ENCODE results near the gene ZNF385D. TPM values are rescaled to one million over a fixed set of nuclear protein-coding genes. Genes with fewer than 3 reads are reported as not detected.

Gene ZNF385D
- total RNA-seq, 1 experiment from 2014 or later = 5.9 TPM

DNA sequence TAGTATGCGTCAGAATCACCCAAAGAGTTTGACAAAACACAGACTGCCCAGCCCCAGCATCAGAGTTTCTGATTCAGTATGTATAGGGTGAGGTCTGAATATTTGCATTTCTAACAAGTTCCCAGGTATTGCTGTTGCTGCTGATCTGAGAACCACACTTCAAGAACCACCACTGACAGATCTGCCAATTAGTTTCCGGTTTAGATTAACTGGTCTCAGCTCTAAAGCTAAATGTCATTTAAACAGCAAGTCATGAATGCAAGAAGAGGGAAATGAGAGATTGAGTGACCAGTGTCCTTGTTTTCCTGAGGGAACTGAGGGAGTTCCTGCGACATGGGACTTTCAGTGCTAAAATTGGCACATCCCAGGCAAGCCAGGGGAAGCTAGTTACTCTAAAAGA, 305.0 kb downstream of the ZNF385D start:
- POLR2A ChIA-PET (ENCODE audit: unreplicated experiment) = interaction anchor here (0.6 kb wide), 1 partner anchor 216 kb away, joined by 18 read pairs; no protein-coding TSS in a partner anchor

DNA sequence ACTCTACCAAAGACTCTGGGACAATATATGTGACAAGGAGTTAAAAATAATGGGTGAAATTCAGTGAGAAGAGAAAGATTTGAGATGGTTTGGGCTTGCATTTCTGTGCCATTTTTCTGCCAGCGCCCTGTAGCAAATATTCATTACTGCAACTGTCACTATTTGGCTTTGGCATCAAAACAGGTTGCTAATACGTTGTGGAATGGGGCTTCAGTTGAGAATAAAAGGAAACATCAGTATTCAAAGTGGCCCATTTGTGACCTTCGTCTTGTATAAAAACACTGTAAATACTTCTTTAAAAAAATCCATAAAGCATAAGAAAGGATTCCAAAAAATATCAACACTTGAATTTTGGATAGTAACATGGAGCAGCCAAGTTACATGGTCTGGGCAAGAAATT, 309.2 kb downstream of the ZNF385D start:
- Histone ChIP-seq H3K4me2 (ENCODE audit: low read length) (no peak overlapping the region), H3K9ac (ENCODE audit: low read length) (no peak overlapping the region), H3K4me1 (ENCODE audit: insufficient read depth, low read length) (no peaks in the 10 kb centered on the region), H3K79me2 (ENCODE audit: low read length) (no peaks in the 10 kb centered on the region), H3K27ac (ENCODE audit: low read length) (no peak overlapping the region), H3K36me3 (ENCODE audit: low read depth, low read length) (no peaks in the 10 kb centered on the region), H4K20me1 (ENCODE audit: low read length) (no peaks in the 10 kb centered on the region), H3K9me2 (replicated peaks; ENCODE audit: low read length) (no peaks in the 10 kb centered on the region), H3F3A (ENCODE audit: low read length, unreplicated experiment) (no peaks in the 10 kb centered on the region), H3K4me3 (ENCODE audit: low read length) (no peak overlapping the region), H2AFZ (ENCODE audit: low read length) (no peak overlapping the region), H3K27me3 (ENCODE audit: low read length) (no peaks in the 10 kb centered on the region), H3K9me3 (ENCODE audit: low read length) (no peaks in the 10 kb centered on the region)
- ATAC-seq (no peak), DNase-seq (no peak)
- POLR2A ChIA-PET (ENCODE audit: unreplicated experiment) = no interaction called here
- CTCF ChIA-PET = no interaction called here
- BruUV-seq (replicated peaks) = no TSS peak
- TF ChIP-seq CTCF (conservative IDR thresholded peaks at IDR 0.05; ENCODE audit: low read depth, low read length) (no peak), EZH2phosphoT487 (IDR thresholded peaks at IDR 0.05; ENCODE audit: borderline replicate concordance, low read length) (no peak), EZH2 (IDR thresholded peaks at IDR 0.05; ENCODE audit: low read length, unreplicated experiment) (no peak)
- intact Hi-C loops (cut with micrococcal nuclease) = no loop called here

More for the DNA sequence above, 305.0 kb downstream of the ZNF385D start:
- TF ChIP-seq EZH2 (IDR thresholded peaks at IDR 0.05; ENCODE audit: low read length, unreplicated experiment) = no peak
- TF ChIP-seq EZH2phosphoT487 (IDR thresholded peaks at IDR 0.05; ENCODE audit: borderline replicate concordance, low read length) = no peak
- no peak for TF ChIP-seq CTCF (conservative IDR thresholded peaks at IDR 0.05; ENCODE audit: low read depth, low read length)
- Histone ChIP-seq H3K4me3 (ENCODE audit: low read length) (no peak overlapping the region), H3K79me2 (ENCODE audit: low read length) (no peaks in the 10 kb centered on the region), H3K9me2 (replicated peaks; ENCODE audit: low read length) (no peaks in the 10 kb centered on the region), H3K9ac (ENCODE audit: low read length) (no peak overlapping the region), H4K20me1 (ENCODE audit: low read length) (no peaks in the 10 kb centered on the region), H3K36me3 (ENCODE audit: low read depth, low read length) (no peaks in the 10 kb centered on the region), H3K4me1 (ENCODE audit: insufficient read depth, low read length) (no peaks in the 10 kb centered on the region), H3K27me3 (ENCODE audit: low read length) (no peaks in the 10 kb centered on the region), H3K4me2 (ENCODE audit: low read length) (no peak overlapping the region), H2AFZ (ENCODE audit: low read length) (no peak overlapping the region), H3F3A (ENCODE audit: low read length, unreplicated experiment) (no peaks in the 10 kb centered on the region), H3K9me3 (ENCODE audit: low read length) (no peaks in the 10 kb centered on the region), H3K27ac (ENCODE audit: low read length) (no peak overlapping the region)
- intact Hi-C loops (cut with micrococcal nuclease) = no loop called here
- DNase-seq (no peak), ATAC-seq (no peak)
- no TSS peak for BruUV-seq (replicated peaks)
- CTCF ChIA-PET = no interaction called here

DNA sequence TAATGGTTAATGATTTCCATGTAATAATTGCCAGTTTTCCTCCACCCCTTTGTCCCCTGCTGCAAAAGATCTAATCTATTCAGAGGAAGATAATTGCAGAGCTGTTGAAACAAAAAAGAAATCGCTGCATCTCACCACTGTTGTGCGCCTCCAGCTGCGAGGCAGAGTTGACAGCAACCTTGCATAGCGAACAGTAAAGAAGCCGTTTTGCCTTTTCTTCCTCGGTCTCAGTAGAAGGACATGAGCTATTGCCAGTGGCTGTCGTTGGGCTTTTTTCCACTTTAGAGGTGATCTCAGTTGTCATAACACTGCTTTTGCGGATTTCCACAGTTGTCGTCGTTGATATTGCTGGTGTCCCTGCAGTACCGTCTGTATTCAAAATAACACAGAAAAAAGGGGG, 314.2 kb downstream of the ZNF385D start:
- H3K27me3 ChIP-seq (ENCODE audit: low read length) = no peaks in the 10 kb centered on the region
- BruUV-seq (replicated peaks) = no TSS peak
- H3F3A ChIP-seq (ENCODE audit: low read length, unreplicated experiment) = no peaks in the 10 kb centered on the region
- POLR2A ChIA-PET (ENCODE audit: unreplicated experiment) = interaction anchor here (0.6 kb wide), 1 partner anchor 35 kb away, joined by 6 read pairs; no protein-coding TSS in a partner anchor
- peaks cover 13% of the 10 kb centered on the region for H3K4me1 ChIP-seq (ENCODE audit: insufficient read depth, low read length)
- H3K4me3 ChIP-seq (ENCODE audit: low read length) = no peak overlapping the region
- no peaks in the 10 kb centered on the region for H3K9me3 ChIP-seq (ENCODE audit: low read length)
- intact Hi-C loops (cut with micrococcal nuclease) = loop anchor here (2.0 kb wide), 1 partner anchor 314 kb away; the partner anchor contains the start of gene ZNF385D
- CTCF ChIA-PET = no interaction called here
- H4K20me1 ChIP-seq (ENCODE audit: low read length) = no peaks in the 10 kb centered on the region
- H3K4me2 ChIP-seq (ENCODE audit: low read length) = no peak overlapping the region
- no peaks in the 10 kb centered on the region for H3K9me2 ChIP-seq (replicated peaks; ENCODE audit: low read length)
- H3K36me3 ChIP-seq (ENCODE audit: low read depth, low read length) = no peaks in the 10 kb centered on the region
- no peak overlapping the region for H2AFZ ChIP-seq (ENCODE audit: low read length)
- no peak for ATAC-seq
- H3K9ac ChIP-seq (ENCODE audit: low read length) = no peak overlapping the region
- no peak for DNase-seq
- no peak for TF ChIP-seq EZH2phosphoT487 (IDR thresholded peaks at IDR 0.05; ENCODE audit: borderline replicate concordance, low read length)
- H3K27ac ChIP-seq (ENCODE audit: low read length) = no peak overlapping the region
- no peaks in the 10 kb centered on the region for H3K79me2 ChIP-seq (ENCODE audit: low read length)

All from PC-3 (cell line).